ENCODE measurements around the gene OR14K1.

DNA sequence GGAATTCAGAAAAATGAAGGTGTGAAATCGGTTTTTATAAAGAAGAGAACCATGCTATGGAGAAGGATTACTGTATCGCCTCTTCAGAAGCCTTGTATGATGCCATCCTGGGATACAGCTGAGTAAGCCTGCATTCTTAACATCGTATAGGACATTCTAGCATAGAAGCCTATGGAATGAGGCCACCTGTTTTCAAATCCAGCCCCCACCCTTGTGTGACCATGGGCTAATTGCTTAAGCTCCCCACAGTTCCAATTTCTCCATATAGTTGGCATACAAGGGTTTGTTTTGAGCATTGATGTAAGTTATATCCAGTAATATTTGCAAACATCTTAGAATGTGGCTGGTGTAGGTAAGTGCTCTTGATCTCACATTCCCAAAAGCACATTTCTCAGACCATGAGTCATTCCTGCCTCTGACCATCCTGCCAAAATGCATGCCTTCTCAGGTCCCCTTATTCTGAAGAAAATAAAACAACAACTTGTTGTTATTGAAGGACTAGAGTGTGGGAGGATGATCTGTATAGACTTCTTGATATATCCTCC lies 8.0 kb downstream of the OR14K1 start:
- TF ChIP-seq, protein P1, sequence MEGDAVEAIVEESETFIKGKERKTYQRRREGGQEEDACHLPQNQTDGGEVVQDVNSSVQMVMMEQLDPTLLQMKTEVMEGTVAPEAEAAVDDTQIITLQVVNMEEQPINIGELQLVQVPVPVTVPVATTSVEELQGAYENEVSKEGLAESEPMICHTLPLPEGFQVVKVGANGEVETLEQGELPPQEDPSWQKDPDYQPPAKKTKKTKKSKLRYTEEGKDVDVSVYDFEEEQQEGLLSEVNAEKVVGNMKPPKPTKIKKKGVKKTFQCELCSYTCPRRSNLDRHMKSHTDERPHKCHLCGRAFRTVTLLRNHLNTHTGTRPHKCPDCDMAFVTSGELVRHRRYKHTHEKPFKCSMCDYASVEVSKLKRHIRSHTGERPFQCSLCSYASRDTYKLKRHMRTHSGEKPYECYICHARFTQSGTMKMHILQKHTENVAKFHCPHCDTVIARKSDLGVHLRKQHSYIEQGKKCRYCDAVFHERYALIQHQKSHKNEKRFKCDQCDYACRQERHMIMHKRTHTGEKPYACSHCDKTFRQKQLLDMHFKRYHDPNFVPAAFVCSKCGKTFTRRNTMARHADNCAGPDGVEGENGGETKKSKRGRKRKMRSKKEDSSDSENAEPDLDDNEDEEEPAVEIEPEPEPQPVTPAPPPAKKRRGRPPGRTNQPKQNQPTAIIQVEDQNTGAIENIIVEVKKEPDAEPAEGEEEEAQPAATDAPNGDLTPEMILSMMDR (IDR thresholded peaks at IDR 0.05), result no peak
- TF ChIP-seq POLR2A (IDR thresholded peaks at IDR 0.05), result no peak

Measured in ovary (tissue), 3 donors.